ENCODE results near the gene KRT25.

GRCh38 chr17:40760105-40761016 lies 5.2 kb upstream of the KRT25 start:
- TF ChIP-seq EZH2 (IDR thresholded peaks at IDR 0.05; ENCODE audit: borderline replicate concordance, low read length) (no peak), CTCF (IDR thresholded peaks at IDR 0.05; ENCODE audit: low read length) (no peak)

Measured in OCI-LY1 (cell line).